ENCODE results near the gene RAB22A.
"Not testable (repeated sequence)": the region's sequence is repeated elsewhere in the genome, so short reads cannot be mapped to it uniquely, and the experiment has no call there.

The RAB22A gene

DNA sequence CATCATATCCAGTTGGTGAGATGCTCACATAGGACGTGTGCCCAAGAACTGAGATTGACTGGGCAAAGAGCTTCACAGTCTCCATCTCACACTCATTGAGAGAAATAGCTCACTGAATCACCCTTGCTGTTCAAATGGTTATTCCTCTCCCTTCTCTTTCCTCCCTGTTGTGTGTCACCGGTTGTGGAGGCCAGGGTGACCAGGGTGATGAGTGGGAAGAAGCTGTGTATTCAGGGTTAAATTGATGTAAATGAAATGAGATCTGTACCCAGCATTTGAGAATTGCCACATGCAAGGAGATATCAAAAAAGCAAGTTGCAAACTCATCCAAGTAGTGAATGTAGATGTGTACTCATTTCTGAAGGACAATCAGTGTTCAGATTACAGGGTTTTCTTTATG, 43.0 kb downstream of the RAB22A start:
- no peak for DNase-seq

DNA sequence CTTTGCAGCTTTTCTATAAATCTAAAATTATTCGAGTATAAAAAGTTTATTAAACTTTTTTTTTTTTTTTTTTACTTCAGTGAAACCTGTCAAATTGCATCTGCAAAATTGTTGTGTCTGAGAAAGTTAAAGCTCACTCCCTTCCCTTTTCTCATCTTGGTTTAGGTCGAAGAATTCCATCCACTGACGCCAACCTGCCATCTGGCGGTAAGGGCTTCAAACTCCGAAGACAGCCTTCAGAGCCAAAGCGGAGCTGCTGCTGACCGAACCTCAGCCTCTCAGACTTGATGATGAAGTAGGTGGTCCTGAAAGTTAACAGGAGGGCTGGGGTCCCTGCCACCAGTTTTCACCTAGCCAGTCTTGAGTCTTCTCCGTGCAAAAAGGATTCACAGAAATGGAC, 49.9 kb downstream of the RAB22A start:
- no peak for DNase-seq

DNA sequence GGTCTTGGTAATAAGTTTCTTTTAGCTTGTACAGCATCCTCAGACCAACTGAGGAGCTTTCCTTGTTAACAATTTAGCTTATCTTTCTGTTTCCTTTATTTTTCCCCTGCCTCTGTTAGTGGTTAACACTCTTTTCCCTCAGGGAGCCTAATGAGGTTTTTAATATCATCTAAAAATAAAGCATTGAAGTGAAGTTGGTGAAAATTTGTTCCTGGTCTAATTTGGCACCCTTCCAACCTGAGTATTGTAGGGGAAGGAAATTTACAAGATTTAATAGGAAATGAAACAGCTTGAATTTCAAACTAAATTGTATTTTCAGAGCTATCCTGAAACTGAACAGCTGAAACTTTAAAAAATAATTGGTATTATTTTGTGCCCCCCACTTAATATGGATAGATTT, 51.4 kb downstream of the RAB22A start:
- no peak for DNase-seq

DNA sequence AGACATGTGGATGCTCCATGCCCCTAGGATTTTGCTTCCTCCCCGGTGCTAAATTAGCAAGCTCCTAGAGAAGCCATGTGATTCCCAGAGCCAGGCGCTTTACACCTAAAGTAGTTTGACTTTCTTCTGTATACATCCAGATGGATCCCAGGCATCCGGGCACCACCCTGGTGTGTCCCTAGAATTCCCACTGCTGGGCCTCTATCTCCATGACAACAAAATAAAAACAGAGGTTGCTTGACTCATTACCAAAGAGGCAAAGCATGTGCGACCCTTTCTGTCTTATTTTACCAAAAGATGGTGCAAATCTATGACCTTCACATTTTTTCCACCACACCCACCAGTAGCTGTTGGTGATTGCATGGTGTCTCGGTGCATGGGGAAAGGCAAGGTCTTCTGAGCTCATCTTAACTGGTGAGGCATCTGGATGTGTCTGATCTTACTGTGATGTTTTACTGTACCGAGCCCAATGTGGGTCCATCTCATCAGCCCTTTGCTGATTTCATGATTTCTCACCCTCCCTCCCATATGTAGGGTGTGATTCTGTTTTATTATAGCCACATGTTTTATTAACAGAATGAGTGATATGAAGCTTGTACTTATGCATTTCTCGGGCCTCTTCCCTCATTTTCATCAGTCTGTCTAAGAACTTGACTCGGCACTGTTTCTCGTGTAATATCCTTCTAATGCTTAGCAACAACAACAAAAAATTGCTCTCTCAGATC, 52.1 kb downstream of the RAB22A start:
- DNase-seq = no peak

DNA sequence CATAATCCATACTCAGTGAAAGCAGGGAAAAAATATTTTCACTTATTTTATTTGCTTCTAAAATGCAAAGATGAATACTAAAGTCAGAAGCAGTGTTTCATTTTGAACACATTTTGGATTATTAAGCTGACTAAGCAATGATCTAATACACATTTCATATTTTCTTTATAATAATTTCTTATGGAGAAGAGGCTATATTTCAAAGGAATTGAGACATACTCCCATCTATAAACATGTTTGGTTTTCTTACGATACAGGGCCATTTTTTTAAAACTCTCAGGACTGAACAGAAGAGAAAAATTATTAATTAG, 52.6 kb downstream of the RAB22A start:
- no peak for DNase-seq

DNA sequence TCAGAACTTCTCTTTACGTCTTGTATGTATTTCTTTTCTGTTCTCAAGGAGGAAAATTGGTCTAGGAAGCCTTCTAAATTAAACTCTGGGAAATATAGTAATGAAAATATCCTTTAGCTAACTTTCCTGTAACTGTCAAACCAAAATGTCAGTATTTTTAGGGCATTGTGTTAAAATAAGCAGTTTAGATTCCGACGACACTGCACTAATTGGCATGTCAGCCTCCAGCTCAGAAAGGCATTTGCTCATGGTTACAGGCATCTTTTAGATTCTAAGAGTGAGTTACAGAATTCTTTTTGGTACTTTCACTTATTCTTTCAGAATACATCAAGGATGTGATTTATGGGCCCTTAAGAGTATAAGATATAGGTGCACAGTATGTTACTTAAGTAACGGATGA, 53.5 kb downstream of the RAB22A start:
- no peak for DNase-seq

DNA sequence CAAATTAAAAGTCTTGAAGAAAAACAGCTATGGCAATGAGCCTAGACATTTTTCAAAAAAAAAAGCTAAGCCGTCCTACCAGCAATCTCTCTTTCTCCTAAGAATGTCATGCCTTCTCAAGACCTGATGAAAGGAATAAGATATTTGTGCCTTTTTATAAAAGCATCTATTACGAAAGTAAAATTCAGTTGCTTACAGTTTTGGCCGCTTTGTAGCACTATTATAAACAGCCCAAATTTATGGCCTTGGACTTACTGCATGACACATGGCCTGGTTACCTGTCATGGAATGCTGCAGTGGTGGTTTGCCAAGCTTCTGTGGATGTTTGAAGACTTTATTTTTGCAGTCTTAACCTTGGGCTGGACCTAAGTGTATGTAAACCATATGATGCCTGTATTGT, 57.4 kb downstream of the RAB22A start:
- DNase-seq = no peak

DNA sequence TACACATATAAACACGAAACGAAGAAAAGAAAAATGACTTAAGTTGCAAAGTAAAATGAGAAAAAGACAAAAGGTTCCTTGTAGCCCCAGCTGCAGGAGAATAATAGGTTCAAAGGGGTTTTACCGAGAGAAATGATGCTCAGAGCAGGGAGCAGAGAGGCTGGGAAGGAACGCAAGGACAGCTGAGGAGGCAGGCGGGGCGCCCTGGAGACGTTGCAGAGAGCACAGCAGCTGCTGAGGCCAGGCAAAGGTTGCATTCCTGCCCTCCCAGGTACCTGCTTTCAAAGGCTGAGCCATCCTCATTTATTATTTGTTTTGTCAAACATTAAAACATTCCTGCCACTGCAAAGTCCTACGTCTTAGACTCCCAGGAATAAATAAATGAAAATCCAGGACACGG, 63.3 kb downstream of the RAB22A start:
- DNase-seq = no peak

DNA sequence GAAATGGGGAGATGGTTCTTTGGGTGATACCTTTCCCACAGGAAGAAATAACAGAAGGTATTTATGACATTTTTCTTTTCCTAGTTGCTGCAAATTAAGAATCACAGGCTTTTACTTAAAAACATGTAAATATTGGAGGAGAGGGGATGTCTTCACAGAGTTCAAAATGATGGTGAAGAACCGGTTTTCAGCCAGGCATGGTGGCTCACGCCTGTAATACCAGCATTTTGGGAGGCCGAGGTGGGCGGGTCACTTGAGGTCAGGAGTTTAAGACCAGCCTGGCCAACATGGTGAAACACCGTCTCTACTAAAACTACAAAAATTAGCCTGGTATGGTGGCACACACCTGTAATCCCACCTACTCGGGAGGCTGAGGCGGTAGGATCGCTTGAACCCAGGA, 63.8 kb downstream of the RAB22A start:
- not testable (repeated sequence) for DNase-seq

DNA sequence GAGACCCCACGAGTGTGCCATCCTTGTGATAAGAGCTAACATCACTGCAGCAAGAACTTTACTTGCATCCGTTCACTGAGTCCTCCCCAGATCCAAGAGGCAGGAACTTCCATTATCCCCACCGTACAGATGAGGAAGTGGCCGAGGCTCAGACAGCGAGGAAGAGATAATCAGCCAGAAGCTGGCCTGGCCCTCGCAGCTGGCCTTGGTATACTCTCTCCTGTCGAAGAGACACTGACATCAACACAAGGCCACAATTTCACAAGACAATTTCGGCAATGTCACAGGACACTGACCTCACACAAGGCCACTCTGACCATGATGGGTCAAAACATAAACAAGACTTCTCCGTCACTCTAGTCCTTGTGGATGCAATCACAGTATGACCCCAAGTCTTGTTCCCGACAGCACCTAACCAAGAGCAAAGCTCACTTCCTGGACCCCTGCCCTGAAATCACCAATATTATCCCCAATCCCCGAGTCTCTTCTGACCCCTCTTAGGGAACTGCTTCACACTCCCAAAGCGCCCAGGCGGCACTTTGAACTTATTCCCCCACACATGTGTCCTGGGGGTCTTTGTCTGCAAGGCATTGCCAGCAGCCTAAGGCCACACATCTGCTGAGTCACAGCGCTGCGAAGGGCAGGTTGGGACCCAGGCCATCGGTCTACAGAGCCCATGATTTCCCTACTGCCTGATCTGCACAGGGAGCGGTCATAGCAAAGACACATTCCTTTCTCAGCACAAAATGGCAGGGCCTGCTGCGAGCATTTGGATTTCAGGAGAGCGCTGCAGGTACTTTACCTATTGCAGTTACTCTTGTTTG, 64.7 kb downstream of the RAB22A start:
- DNase-seq = no peak

DNA sequence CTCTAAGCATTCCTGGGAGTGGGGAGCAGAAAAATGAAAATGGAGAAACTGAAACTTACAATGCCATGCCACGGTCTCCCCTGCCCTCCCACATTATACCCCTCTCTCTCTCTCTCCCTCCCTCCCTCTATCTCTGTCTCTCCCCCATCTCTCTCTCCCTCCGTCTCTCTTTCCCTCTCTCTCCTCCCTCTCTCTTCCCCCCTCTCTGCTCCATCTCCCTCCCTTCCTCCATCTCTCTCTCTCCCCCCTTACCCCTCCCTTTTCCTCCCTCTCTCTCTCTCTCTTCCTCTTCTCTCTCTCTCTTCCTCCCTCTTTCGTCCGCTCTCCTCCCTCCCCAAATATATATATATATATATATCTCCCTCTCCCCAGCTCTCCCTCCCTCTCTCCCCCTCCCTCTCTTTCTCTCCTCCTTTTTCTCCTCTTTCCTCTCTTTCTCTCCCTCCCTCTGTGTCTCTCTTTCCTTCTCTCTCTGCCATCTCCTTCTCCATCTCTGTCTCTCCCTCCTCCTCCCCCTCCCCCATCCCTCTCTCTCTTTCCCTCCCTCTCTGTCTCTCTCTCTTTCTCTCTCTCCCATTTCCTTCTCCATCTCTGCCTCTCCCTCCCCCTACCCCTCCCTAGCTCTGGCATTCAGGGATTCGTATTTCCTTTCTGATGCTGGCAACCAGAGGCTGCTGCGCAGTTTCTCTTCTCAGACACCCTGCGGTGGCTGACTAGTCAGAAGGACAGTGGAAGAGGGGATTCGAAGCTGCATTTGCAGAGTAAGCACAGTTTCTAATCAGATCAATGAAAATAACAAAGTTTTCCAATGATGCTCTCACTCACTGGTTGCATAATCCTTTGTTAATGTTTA, 65.6 kb downstream of the RAB22A start:
- no peak for DNase-seq

DNA sequence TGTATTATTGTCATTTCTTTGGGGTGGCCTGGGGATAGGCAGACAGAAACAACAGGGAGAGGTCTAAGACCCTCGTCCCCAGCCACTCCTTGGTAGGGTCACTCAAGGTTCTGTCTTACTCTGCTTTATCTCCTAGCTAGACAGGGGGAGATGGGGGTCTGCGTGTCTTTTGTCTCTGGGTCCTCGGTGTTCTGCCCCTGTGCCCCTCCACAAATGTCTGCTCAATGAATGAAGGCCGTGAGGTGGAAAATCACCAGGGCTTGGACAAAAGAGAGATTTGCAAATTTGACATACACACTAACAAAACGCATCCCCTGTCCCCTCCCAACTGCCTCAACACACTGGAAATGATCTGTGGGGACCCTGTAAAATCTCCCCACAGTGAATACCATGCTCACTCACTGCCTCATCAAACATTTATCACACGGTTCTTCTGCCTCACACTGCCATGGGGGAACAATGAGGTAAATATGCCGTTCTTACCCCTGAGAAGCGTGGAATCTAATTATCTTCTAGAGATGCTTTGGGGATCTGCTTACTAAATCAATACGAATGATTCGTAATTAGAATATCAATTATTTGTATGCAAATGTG, 66.3 kb downstream of the RAB22A start:
- DNase-seq = no peak

DNA sequence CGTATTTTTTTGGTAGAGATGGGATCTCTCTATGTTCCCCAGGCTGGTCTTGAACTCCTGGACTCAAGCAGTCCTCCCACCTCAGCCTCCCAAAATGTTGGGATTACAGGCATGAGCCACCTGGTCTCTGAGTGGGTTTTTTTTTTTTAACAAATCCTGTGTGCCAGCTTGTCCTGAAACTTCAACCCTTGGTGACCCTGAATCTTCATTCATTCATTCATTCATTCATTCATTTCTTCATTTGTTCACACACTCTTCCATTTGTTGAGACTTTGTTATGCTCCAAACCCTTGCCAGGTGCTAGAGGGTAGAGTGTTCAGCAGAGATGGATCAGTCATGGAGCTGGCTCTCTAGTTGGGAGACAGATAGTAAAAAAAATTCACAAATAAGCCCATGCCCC, 67.5 kb downstream of the RAB22A start:
- DNase-seq = no peak

DNA sequence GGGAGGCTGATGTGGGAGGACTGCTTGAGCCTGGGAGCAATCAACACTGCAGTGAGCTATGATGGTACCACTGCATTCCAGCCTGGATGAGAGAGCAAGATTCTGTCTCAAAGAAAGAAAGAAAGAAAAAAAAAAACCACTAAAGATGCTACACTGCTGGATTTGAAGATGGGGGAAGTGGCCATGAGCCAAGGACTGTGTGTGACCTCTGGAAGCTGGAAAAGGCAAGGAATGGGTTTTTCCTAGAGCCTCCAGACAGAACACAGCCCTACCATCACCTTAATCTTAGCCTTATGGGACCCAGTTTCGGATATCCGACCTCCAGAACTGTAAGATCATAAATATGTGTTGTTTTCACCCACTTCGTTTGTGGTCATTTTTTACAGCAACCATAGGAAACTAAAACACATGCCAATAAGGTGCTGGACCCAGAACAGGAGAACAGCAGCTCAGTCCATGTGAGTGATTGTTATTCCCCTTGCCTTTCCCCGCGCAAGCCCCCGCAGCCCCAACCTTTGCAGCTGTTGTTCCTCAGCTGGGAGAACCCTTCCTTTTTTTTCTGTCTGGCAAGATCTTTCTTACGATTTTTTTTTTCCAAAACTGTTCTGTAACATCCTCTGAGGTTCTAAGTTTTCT, 68.4 kb downstream of the RAB22A start:
- no peak for DNase-seq

DNA sequence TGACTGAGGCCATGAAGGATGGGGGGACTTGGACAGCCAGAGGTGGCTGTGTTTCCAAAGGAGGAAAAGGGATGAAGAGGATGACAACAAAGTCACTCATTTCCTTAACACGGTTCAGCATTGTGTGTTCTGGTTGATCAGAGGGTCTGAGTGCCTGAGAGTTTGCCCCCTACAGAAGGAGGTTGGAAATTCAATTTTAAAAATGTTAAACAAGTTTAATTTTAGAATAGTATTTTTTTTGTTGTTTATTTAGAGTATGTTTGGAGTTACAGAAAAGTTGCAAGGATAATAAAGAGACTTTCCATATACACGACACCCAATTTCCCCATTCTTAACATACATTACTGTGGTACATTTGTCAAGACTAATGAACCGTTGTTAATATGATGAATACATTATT, 69.2 kb downstream of the RAB22A start:
- no peak for DNase-seq

DNA sequence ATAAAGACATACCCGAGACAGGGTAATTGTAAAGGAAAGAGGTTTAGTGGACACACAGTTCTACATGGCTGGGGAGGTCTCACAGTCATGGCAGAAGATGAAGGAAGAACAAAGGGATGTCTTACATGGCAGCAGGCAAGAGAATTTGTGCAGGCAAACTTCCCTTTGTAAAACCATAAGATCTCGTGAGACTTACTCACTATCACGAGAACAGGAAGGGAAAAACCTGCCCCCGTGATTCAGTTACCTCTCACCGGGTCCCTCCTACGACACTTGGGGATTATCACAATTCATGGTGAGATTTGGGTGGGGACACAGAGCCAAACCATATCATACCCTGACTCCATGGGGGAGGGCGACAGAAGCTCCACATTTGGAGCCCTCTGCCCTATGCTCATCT, 72.1 kb downstream of the RAB22A start:
- no peak for DNase-seq

DNA sequence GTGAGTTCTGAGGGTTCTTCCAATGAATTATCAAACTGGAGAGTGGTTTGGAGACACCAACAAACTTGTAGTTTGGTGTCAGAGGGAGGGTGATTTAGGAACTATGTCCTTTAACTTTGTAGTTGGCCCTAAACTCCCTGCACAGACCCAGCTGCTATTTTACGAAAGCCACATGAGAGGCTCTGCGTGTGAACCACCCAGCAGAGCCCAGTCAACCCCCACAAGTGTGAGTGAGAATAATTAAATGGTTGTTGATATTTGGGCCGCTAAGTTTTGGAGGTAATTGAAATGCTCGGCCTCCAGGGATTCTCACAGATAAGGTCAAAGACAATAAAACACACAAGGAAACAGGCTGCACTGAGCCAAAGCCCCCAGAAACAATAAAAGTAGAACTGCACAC, 72.6 kb downstream of the RAB22A start:
- DNase-seq = no peak

DNA sequence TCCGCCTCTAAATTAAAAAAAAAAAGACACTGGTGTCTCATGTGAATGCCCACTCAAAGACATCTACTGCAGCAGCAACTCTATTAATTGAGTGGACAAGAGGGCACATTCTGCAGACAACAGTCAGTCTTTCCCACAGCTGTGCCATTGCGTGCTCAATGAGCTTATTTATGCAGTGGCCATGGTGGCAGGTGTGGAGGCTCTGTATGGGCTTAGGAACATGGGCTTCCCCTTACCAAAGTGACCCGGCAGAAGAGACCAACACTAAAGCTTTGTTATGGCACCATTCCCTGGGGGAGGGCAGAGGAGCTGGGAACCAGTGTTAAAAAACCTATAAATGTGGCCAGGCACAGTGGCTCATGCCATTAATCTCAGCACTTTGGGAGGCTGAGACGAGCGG, 75.3 kb downstream of the RAB22A start:
- no peak for DNase-seq

DNA sequence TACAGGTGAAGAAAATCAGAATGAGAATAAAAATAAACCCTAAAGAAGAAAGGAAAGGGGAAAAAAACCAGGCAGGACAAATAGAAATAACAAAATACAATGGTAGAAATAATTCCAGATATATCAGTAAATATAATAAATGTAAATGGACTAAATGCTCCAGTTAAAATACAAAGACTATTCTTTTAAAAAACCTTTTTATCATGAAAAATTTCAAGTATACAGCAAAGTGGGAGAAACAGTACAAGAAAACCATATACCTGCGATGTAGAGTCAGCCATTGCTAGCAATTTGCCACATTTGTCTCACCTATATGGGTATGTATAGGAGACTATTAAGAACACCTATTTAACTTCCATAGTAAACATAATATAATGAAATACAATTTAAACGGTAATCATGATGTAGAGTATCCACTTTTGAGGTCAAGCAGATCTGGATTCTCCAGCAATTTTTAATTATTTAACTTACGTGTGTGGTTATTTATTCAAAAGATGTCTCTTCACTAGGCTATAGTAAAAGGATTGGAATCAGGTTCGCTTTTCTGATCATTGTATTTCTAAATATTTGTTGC, 78.6 kb downstream of the RAB22A start:
- DNase-seq = no peak

DNA sequence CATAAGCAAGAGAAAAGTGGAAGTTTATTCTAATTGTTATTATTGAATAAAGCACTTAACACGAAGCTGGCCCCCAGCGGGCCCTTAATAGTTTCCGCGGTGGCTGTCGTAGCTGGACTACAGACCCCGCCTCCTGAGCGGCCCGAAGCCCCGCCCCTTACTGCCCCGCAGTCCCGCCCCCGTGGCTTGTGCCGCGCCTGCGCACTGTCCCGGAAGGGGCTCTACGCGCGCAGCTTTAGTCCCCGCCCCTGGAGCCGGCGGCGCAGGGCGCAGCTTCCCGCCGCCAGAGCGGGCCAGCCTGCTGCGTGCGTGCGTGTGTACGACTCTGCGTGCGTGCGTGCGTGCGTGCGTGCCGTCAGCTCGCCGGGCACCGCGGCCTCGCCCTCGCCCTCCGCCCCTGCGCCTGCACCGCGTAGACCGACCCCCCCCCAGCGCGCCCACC, 79.4 kb downstream of the RAB22A start, which contains the start of gene VAPB:
VAPB (plus strand) TSS at position 348 of the 442 bp plus-strand sequence. CDS start 231 bp downstream, outside the sequence.
- peak; percentile 97 for DNase-seq

DNA sequence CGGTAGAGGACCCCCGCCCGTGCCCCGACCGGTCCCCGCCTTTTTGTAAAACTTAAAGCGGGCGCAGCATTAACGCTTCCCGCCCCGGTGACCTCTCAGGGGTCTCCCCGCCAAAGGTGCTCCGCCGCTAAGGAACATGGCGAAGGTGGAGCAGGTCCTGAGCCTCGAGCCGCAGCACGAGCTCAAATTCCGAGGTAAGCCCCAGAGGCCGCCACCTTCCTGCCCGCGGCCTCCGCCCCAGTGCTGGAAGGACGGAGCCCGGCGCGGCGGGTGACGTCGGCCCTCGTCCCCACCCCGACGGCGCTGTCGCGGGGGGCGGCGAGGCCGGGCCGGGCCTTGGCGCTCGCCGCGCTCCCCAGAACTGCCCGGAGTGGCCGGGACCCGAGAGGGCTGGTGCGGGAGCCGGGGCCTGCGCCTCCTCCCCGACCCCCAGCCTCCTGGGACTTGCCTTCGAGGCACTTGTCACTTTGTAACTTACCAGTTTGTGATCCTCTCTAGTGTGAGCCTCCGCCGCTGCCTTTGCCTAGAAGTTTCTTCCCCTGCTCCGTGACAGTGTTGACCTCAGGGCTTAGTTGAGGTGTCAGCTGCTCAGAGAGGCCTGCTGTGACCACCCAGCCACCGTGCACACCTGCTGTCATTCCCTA, 79.9 kb downstream of the RAB22A start:
- DNase-seq = no peak
